Stimulated activated CD4-positive, alpha-beta T cell treated with anti-CD3 and anti-CD28 coated beads, Interleukin-2, amount 100 ng/mL, for 4 hours (primary cell): ENCODE results near the gene VIM.

ENCODE experiments used
- DNase-seq: peaks from one replicate; pipeline ENCODE4 v3.0.0-alpha.2; 2020; ENCODE audit warnings: low read depth

The VIM gene

GRCh38 chr10:17209881-17210280 is 18.2 kb upstream of the VIM start:
- no peak for DNase-seq

DNA sequence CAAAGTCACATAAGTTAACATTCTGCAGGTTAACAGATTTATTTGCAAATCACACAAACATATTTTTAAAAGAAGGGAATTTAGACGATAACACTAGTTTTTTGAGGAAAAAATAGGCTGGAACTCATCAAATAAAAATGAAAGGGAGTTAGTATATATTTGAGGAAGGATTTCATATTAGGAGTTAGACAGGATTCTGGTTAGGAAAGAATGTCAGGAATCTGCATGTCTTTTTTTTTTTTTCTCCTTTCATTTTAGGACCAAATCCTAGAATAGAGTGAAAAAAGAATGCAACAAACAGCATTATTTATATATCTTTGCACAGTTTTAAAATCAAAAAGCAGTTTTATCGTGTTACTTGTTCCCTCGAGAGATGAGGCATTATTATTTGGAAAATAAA is 17.7 kb upstream of the VIM start:
- no peak for DNase-seq

- DNase-seq, result no peak
Measured at GRCh38 chr10:17212802-17213221, 15.2 kb upstream of the VIM start.

- DNase-seq, result no peak
Measured at GRCh38 chr10:17213646-17214349, 14.2 kb upstream of the VIM start.

GRCh38 chr10:17214526-17214925 is 13.5 kb upstream of the VIM start:
- DNase-seq, result no peak

DNA sequence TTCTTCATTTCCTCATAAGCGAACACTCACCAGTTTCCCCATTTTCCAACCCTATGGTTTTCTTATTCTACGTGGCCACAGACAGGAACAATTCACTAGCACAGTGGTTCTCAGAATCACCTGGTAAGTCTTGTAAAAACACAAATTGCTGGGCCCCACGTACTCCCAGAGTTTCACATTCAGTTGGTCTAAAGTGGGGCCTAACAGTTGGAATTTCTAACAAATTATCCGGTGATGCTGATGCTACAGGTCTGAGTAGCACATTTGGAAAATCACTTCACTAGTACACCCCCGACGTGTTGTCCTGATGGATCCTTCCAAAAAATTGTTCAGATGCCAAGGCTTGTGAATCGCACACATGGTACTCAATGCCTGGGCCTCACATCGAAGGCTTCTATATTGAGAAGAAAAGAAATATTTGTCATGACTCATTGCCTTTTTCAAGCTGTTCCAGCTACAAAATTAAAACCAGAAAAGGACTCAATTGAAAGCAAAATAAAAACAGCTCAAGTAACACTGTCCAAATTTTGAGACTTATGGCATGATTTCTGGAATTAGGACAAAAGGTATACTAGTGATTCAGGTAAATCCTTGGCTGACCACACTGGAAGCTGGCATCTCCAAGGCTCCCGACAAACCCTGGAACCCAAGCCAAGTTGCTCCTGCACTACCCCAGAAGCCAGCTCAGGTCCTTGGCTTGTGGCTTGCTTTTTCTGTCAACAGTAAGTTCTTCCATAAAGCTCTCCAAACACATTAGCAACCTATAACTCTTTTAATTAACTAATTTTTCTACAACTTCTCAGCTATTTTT is 12.9 kb upstream of the VIM start:
- DNase-seq, result no peak

GRCh38 chr10:17215782-17216122 is 12.3 kb upstream of the VIM start:
- no peak for DNase-seq

DNA sequence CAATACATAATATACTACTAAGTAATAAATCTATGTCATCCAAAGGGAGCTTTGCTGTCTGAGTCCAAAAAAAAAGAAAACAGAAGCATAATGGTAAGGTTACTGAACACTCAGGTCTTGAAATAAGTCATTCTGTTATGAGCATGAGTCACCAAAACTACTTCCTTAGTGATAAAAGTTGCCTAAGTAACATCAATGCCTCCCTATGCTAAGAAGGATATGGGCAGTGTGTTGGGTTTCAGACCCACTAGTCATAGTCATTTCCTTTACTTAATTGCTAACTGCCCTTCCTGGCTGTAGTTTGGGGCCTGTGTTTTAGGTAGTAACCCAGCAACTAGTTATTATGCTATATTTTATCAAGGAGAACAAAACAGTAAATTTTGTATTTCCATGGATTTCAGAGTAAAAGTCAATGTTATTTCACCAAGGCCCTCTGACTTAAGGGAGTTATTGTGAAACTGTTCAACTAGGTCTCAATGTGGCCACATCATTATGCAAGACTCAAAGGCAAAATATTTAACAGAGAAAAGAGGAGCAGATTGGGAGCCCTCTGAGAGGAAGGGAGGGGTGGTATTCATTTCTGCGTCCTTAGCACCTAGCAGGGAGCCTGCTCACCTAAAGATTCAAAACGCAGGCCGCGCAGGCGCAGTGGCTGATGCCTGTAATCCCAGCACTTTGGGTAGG is 11.7 kb upstream of the VIM start:
- DNase-seq, result no peak

DNA sequence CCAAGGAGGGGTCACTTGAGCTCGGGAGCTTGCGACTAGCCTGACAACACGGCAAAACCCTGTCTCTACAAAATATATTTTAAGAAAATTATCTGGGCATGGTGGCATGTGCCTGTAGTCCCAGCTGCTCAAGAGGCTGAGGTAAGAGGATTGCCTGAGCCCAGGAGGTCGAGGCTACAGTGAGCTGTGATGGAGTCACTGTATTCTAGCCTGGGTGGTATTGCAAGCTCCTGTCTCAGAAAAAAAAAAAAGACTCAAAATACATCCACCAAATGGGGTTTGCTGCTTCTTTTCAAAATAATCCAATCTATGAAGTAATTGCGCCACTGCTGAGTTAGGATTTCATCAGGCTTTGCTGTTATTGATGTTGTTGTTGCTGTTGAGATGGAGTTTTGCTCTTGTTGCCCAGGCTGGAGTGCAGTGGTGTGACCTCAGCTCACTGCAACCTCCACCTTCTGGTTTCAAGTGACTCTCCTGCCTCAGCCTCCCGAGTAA is 11.1 kb upstream of the VIM start:
- no peak for DNase-seq

DNA sequence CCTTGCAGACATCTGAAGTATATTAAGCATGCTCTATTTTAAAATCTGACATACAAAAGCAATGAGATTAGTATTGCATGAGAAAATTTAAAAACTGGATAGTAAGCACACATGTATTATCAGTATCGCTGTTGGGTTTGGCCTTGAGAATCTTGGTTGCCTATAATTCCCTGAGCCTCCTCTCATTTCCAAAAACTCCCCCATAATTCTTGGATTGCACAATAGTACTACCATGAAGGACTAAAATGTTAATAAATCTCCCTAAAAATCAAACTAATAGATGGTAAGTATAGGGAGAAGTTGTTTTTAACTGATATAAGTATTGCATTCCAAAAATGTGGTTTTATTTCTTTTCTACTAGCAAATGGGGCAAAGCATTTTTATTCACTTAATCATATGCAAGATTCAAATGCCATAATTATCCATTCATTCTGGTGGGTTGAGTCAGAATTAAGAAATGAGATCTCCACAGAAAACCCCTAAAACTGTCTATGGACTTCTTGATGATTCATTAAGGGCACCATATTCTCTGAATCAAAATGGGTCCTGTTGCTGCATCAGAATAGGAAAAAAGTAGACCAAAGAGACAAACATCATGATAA is 10.3 kb upstream of the VIM start:
- DNase-seq, result no peak

DNA sequence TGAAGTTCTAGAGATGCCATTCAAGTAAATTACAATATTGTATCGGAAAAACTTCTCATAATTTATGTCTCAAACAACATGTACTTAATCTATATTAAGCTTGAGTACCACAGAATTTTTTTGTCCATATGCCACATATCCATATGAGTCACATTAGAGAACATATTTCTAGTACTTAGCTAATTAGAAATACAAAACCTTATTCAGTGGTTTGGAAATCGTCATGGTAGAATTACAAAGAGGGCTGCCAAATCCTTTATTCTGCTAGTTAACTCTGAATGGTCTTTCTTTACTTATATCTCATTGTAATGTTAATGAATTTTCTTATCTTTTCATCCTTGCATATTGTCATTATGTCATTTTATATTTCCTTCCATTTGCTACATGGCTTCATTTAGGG is 9.0 kb upstream of the VIM start:
- DNase-seq, result no peak

- DNase-seq, result no peak
Measured at GRCh38 chr10:17220652-17221100, 7.4 kb upstream of the VIM start.

DNA sequence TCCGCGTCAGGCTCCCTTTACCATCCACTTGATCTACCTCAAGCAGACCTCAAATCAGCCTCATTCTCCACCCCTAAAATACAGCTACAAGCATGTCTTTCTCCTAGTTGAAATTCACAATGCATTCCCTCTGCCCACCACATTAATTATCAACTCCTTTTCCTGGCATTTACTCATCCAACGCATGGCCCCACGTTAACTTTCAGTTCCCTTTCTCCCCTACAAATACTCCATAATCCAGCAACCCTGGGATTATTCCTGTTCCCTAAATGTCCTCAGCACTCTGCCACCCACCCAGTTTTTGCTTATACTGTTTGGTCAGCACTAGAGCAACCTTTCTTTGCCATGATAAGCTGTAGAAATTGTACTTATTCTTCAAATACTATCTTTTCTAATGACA is 5.7 kb upstream of the VIM start:
- DNase-seq, result no peak

DNA sequence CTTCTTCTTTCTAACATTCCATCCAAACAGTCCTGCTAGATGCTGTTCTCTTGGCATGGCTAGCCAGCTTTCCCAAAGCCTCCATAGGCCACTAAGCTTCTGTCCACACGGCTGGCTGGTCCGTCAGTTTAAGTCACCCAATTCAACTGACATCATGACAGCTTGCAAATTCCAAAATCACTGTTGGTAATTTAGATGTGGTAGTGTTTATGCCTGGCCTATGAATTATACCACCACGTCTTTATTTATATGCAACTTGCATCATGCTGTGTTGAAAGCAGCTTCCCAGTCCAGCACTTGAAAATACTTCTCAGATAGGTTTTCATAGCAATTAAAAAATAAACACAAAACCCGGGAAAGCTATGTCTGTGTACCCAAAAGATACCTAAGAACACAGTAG is 2.2 kb upstream of the VIM start:
- no peak for DNase-seq

DNA sequence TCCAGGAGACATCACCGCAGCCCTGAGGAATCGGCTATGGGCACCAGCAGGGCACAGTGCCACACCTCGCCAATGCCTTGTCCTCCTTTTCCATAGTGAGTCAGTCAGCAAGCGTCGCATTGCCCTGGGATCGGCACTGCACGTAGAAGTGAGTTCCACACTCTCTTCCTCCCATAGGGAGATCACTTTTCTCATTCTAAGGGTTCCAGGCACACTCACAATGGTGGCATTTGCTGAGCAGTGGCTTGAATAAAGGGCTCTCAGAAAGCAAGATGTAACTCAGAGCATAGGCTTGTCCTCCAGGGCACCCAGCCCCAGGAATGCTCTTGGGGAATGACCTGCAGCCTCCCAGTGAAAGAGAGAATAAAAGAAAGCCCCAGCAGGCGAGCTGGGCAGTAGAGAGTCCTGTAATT is 1.1 kb upstream of the VIM start:
- no peak for DNase-seq

DNA sequence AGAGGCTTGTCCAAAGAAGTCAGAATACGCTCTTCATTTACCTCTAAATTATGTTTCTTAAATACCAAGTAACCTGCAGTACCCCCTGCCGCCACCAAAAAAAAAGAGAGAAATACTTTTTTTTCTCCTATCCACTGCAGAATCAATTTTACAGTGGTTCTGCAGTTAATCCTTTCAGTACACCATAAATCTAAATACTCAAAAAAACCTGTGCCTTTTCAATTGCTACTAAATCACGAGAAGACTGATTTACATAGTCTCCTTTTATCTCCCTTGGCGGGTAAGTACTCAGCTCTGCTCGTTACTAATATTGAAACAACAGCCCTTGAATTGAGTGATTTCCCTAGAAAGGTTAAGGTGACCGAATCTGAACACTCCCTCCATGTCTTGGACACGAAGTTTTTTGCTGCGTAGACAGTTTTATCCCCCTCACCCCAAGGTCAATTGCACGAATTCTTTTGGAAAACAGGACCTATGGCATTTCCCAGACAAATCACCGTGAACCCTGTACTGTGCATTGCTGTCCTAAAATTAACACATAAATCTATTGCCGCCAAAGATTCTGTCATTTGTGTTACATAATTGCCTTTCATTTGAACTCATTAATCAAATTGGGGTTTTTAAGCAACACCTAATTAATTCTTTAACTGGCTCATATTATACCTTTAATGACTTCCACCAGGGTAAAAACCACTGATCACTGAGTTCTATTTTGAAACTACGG is 512 bp upstream of the VIM start:
- no peak for DNase-seq

DNA sequence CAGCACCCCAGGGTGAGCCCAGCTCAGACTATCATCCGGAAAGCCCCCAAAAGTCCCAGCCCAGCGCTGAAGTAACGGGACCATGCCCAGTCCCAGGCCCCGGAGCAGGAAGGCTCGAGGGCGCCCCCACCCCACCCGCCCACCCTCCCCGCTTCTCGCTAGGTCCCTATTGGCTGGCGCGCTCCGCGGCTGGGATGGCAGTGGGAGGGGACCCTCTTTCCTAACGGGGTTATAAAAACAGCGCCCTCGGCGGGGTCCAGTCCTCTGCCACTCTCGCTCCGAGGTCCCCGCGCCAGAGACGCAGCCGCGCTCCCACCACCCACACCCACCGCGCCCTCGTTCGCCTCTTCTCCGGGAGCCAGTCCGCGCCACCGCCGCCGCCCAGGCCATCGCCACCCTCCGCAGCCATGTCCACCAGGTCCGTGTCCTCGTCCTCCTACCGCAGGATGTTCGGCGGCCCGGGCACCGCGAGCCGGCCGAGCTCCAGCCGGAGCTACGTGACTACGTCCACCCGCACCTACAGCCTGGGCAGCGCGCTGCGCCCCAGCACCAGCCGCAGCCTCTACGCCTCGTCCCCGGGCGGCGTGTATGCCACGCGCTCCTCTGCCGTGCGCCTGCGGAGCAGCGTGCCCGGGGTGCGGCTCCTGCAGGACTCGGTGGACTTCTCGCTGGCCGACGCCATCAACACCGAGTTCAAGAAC is 1.1 kb downstream of the VIM start:
- DNase-seq, result peak; percentile 79

DNA sequence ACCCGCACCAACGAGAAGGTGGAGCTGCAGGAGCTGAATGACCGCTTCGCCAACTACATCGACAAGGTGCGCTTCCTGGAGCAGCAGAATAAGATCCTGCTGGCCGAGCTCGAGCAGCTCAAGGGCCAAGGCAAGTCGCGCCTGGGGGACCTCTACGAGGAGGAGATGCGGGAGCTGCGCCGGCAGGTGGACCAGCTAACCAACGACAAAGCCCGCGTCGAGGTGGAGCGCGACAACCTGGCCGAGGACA is 1.6 kb downstream of the VIM start:
- DNase-seq, result no peak

GRCh38 chr10:17229967-17230682 is 2.1 kb downstream of the VIM start:
- peak; percentile 81 for DNase-seq

DNA sequence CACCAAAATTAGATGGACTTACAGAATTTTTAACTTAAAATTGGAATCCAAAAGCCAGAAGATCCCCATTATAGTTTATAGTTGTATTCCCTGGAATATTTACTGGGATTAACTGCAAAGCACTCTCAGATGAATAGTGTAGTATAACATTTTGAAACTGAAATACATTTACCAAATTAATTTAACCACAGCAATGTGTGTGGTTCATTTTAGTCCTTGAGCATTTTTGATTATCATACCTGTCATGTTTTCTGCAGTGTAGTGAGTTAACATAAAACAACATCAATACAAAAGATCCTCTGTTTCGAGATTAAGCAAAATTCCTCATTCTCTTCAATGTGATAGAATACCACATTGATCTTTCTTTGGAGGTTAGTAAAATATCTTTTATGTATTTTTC is 3.7 kb downstream of the VIM start:
- DNase-seq, result no peak
